HepG2 (cell line): ENCODE measurements around the gene NATD1. TPM values are rescaled to one million over a fixed set of nuclear protein-coding genes. Genes with fewer than 3 reads are reported as not detected.

Experiments used
- AFF4 ChIP-seq: sonication (generic); formaldehyde crosslinking; IDR thresholded peaks from 2 replicates; pipeline ENCODE4 v1.4.0; 2020; ENCODE audit warnings: missing genetic modification reagents
- CAMTA2 ChIP-seq: sonication (generic); formaldehyde crosslinking; IDR thresholded peaks from 2 replicates; pipeline ENCODE4 v1.4.0; 2020; ENCODE audit warnings: mild to moderate bottlenecking, missing genetic modification reagents, borderline replicate concordance
- DBP ChIP-seq: sonication (generic); formaldehyde crosslinking; IDR thresholded peaks from 2 replicates; pipeline ENCODE4 v1.4.0; 2020; ENCODE audit warnings: missing genetic modification reagents; ENCODE audit errors: not compliant biosample characterization
- NCOR1 ChIP-seq: fragments of 200-600 bp; sonication (generic); IDR thresholded peaks from 2 replicates; pipeline ENCODE4 v1.7.0; 2017; ENCODE audit warnings: antibody characterized with exemption, low read length, borderline replicate concordance
- TFAP4 ChIP-seq: sonication (generic); IDR thresholded peaks from 2 replicates; pipeline ENCODE4 v1.6.1; 2016; ENCODE audit warnings: low read depth, borderline replicate concordance
- ZBTB14 ChIP-seq: sonication (generic); formaldehyde crosslinking; IDR thresholded peaks from 2 replicates; pipeline ENCODE4 v1.4.0; 2020; ENCODE audit warnings: missing genetic modification reagents
- ZC3H4 ChIP-seq: sonication (generic); formaldehyde crosslinking; IDR thresholded peaks from 2 replicates; pipeline ENCODE4 v1.4.0; 2020; ENCODE audit warnings: missing genetic modification reagents, borderline replicate concordance
- ZNF318 ChIP-seq: sonication (generic); formaldehyde crosslinking; IDR thresholded peaks from 2 replicates; pipeline ENCODE4 v1.4.0; 2020; ENCODE audit warnings: mild to moderate bottlenecking, missing genetic modification reagents
- ZNF691 ChIP-seq: sonication (generic); formaldehyde crosslinking; IDR thresholded peaks from 2 replicates; pipeline ENCODE4 v1.4.0; 2020; ENCODE audit warnings: missing genetic modification reagents, low read depth, mild to moderate bottlenecking, borderline replicate concordance
- ZNF891 ChIP-seq: sonication (generic); formaldehyde crosslinking; IDR thresholded peaks from 2 replicates; pipeline ENCODE4 v1.5.0; 2020; ENCODE audit warnings: mild to moderate bottlenecking, missing genetic modification reagents
- ZSCAN25 ChIP-seq: sonication (generic); formaldehyde crosslinking; IDR thresholded peaks from 2 replicates; pipeline ENCODE4 v1.8.0; 2022; ENCODE audit warnings: mild to moderate bottlenecking, missing genetic modification reagents
- polyA plus RNA-seq, 8 experiments: library from polyadenylated mRNA; depleted of rRNA in 3 of 8; stranded (reverse) in 7 of 8; unstranded in 1 of 8; fragments of >200 nt; fragmentation: Illumina TruSeq in 4 of 8; extraction: Trizol in 4 of 8; gene quantifications; 2 replicates each; pipeline versions ENCODE4 v1.2.1 to v1.2.3, GENCODE V29; 2011 to 2016; ENCODE audit warnings: low read depth in 4 of 8, missing spikeins in 1 of 8, mixed read lengths in 1 of 8; ENCODE audit not compliant: insufficient read depth in 1 of 8
- total RNA-seq, 5 experiments: library from RNA; depleted of rRNA; stranded (reverse); fragments of >200 nt; fragmentation: Illumina TruSeq; extraction: Trizol; gene quantifications; 2 replicates each; pipeline ENCODE4 v1.2.3, GENCODE V29; 2016; ENCODE audit warnings: low read depth in 1 of 5

NATD1 gene
- total and polyA plus RNA-seq, 2 of the 13 experiments (the other 11 are each of a cell fraction or from before 2014, with no cell fraction given): 0.31 to 2.3 TPM

GRCh38 chr17:21214015-21214776, 39.0 kb downstream of the NATD1 start, which contains the start of gene TMEM11 (continued):
- TF ChIP-seq ZNF891 (CRISPR knock-in tag): no peak; the same call in 1 of the 2 replicates
- no peak for TF ChIP-seq TFAP4
- TF ChIP-seq CAMTA2 (CRISPR knock-in tag): no peak
- peak; percentile 68; the same call in 1 of the 2 replicates for TF ChIP-seq ZNF318 (CRISPR knock-in tag)
- no peak for TF ChIP-seq NCOR1
- TF ChIP-seq AFF4 (CRISPR knock-in tag): no peak
- TF ChIP-seq ZBTB14 (CRISPR knock-in tag): peak; percentile 27; the same call in 1 of the 2 replicates
- TF ChIP-seq ZC3H4 (CRISPR knock-in tag): no peak
- no peak for TF ChIP-seq ZSCAN25 (CRISPR knock-in tag)
- TF ChIP-seq DBP (CRISPR knock-in tag): no peak
- 0 out of 2 replicates have a peak, but pooled peaks have one; percentile 32 for TF ChIP-seq ZNF691 (CRISPR knock-in tag)
